BLaER1 (cell line): ENCODE data around the gene YKT6.
A peak's percentile ranks its signal among the peaks of the same experiment; 100 is the strongest.

Source experiments
- H3K27ac ChIP-seq: shearing (Covaris generic); formaldehyde crosslinking; 2 replicates; pipeline ENCODE4 v1.8.1; 2022
- H3K27me3 ChIP-seq: shearing (Covaris generic); formaldehyde crosslinking; 2 replicates; pipeline ENCODE4 v1.8.1; 2022
- H3K36me3 ChIP-seq: shearing (Covaris generic); formaldehyde crosslinking; 2 replicates; pipeline ENCODE4 v1.8.1; 2022
- H3K4me1 ChIP-seq: shearing (Covaris generic); formaldehyde crosslinking; 2 replicates; pipeline ENCODE4 v1.8.1; 2022
- H3K4me2 ChIP-seq: shearing (Covaris generic); formaldehyde crosslinking; 2 replicates; pipeline ENCODE4 v1.8.1; 2022
- H3K4me3 ChIP-seq: shearing (Covaris generic); formaldehyde crosslinking; 2 replicates; pipeline ENCODE4 v1.8.1; 2022
- H3K9ac ChIP-seq: shearing (Covaris generic); formaldehyde crosslinking; 2 replicates; pipeline ENCODE4 v1.8.1; 2022
- H3K9me3 ChIP-seq: shearing (Covaris generic); formaldehyde crosslinking; 2 replicates; pipeline ENCODE4 v1.8.1; 2022
- H4K20me1 ChIP-seq: shearing (Covaris generic); formaldehyde crosslinking; 2 replicates; pipeline ENCODE4 v1.8.1; 2022
- Cebpa-rat ChIP-seq: shearing (Covaris generic); IDR thresholded peaks from 2 replicates; pipeline ENCODE4 v1.8.1; 2022

YKT6 gene

DNA sequence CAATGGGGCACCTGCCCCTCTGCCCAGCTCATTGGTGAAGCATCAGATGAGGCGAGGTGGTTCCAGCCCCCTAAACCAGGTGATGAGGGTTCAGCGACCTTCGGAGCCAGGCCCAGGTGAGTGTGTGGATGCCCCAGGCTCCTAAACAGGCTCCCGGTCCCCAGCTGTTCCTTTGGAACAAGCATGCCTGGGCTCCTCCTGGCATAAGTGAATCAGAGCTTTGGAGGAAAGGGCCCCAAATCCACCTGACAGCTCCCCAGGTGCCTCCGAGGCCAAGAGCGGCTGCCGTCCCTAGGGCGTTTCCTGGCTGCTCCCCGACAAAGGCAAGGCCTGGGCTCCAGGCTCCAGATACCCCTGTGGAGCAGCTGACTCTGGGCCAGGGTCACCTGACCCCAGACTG lies 61.3 kb downstream of the YKT6 start:
- H3K4me1 ChIP-seq = peaks cover 83% of the 10 kb centered on the region
- H3K9ac ChIP-seq = peak overlapping the region; percentile 53; the same call in 1 of the 2 replicates
- peak overlapping the region; percentile 72 for H3K27ac ChIP-seq
- no peaks in the 10 kb centered on the region for H3K27me3 ChIP-seq
- TF ChIP-seq Cebpa-rat = no peak
- no peaks in the 10 kb centered on the region for H3K36me3 ChIP-seq
- H3K4me2 ChIP-seq = peak overlapping the region; percentile 81
- no peaks in the 10 kb centered on the region for H4K20me1 ChIP-seq
- H3K4me3 ChIP-seq = no peak overlapping the region
- H3K9me3 ChIP-seq = no peaks in the 10 kb centered on the region

DNA sequence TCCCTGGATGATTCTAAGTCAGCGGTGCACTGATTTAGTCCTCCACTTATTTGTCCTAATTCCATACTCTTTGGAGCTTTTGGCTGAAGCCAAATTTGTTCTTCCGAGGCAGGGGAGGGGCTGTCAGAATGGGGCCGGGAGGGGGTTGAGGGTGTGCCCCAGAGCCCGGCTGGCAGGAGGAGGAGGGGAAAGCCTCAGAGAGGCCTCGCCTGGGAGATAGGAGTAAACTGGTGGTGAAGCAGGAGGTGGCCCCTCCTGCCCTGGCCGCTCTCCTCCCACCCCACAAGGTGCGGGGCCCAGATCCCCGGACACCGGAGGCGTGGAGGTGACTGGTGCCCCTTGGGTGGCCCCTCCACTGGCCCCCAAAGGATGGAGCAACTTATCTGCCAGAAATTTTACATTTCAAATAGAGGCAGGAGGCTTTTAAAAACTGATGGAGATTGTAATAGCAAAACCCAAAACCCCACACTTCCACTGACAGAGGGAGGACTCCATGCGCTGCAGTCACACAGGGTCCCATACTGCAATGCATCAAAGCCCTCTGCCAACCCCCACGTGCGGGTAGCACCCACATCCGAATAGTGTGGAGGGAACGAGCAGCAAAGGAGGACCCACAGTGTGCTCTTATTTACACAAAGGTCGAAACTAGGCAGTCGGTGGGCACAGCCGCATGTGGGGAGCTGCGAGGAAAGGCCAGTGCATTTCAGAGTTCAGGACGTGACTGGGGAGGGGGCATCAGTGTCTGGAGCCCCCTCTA lies 62.7 kb downstream of the YKT6 start:
- Histone ChIP-seq H3K9ac (no peak overlapping the region), H3K27me3 (no peaks in the 10 kb centered on the region), H3K4me1 (peaks cover 69% of the 10 kb centered on the region), H3K4me2 (peak overlapping the region; percentile 51), H3K9me3 (no peaks in the 10 kb centered on the region), H3K4me3 (no peak overlapping the region), H3K36me3 (no peaks in the 10 kb centered on the region), H4K20me1 (no peaks in the 10 kb centered on the region), H3K27ac (peak overlapping the region; percentile 30; the same call in 1 of the 2 replicates)
- no peak for TF ChIP-seq Cebpa-rat
